Measurements from ENCODE around the gene HIP1R. TPM values are rescaled to one million over a fixed set of nuclear protein-coding genes. Genes with fewer than 3 reads are reported as not detected.

The HIP1R gene
- total RNA-seq, 1 donor from 2014 or later: 26.6 TPM

DNA sequence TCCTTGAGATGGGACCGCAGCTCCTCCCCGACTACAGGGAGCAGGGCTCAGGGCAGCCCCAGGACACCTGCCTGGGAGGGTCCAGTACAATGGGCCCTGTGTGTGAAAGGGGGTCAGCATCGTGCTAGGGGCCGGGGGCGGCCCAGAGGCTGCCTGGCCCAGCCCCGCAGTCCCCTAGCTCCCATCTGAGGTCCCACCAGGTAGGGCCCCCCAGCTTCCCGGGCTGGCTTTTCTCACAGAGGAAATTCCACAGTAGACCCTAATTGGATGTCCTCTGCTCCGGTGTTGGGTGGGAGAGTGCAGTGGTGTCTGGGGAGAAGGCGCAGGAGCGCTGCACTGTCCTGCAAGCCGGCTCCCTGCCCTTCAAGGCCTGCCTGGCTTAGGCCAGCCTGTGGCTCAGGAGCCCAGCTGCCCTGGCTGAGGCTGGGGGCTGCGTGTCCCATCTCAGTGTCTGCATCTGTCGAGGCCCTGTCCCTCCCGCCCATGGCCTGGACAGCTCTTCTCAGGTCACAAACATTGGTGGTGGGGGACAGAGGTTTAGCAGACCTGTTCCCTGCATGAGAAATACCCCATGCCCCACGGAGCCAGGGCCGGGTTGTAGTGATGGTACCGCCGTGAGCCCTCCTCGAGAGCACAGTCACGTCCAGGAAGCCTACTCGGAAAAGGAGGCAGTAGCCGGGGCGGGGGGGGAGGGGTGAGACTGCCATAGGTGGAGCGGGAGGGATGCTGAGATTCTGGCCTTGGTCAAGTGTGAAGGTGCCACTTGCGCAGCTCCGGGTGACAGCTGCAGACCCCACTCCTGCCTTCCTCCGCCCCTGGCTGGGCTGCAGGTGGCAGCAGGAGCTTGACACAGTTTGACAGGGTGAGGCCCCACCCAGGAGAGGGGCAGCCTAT, 11.6 kb downstream of the HIP1R start:
- H3K4me3 Mint-ChIP-seq: no peak overlapping the region

GRCh38 chr12:122847516-122847836, 12.2 kb downstream of the HIP1R start:
- intact Hi-C loops (cut with micrococcal nuclease): no loop called here
- Mint-ChIP-seq H3K4me1 (ENCODE audit: low read depth) (no peaks in the 10 kb centered on the region), H3K27ac (no peak overlapping the region), H3K4me3 (no peak overlapping the region), H3K9me3 (no peaks in the 10 kb centered on the region), H3K27me3 (ENCODE audit: insufficient read depth) (no peaks in the 10 kb centered on the region), H3K36me3 (ENCODE audit: low read depth) (no peaks in the 10 kb centered on the region)
- DNase-seq (ENCODE audit: low spot score): no peak

More for the DNA sequence above, 11.6 kb downstream of the HIP1R start:
- DNase-seq (ENCODE audit: low spot score): no peak
- Mint-ChIP-seq H3K9me3 (no peaks in the 10 kb centered on the region), H3K27me3 (ENCODE audit: insufficient read depth) (no peaks in the 10 kb centered on the region), H3K27ac (no peak overlapping the region), H3K4me1 (ENCODE audit: low read depth) (no peaks in the 10 kb centered on the region), H3K36me3 (ENCODE audit: low read depth) (no peaks in the 10 kb centered on the region)
- intact Hi-C loops (cut with micrococcal nuclease): no loop called here

DNA sequence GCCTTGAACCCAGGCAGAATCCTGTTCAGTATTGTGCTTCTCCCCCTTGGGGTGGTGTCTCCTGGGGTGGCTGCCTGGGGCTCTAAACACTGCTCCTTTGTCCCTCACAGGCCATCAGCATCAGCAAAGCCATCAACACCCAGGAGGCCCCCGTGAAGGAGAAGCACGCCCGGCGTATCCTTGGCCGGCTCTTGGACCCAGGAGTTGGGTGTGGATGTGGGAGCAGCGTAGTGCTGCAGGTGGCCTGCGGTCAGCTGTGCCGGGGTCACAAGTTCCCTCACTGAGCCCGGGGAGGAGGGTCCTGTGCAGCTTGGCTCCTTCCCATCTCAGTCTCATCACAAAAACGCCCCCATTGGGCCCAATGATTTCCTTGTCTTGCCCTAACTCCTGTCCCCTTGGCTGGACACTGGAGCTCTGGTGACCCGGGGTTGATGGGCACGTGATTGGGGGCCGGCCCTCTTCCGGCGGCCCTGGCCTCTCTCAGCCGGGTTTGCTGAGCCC, 12.7 kb downstream of the HIP1R start:
- Mint-ChIP-seq H3K9me3 (no peaks in the 10 kb centered on the region), H3K4me1 (ENCODE audit: low read depth) (no peaks in the 10 kb centered on the region), H3K27ac (no peak overlapping the region), H3K4me3 (no peak overlapping the region), H3K27me3 (ENCODE audit: insufficient read depth) (no peaks in the 10 kb centered on the region), H3K36me3 (ENCODE audit: low read depth) (no peaks in the 10 kb centered on the region)
- intact Hi-C loops (cut with micrococcal nuclease): no loop called here
- no peak for DNase-seq (ENCODE audit: low spot score)

- no peak overlapping the region for H3K4me3 Mint-ChIP-seq
- DNase-seq (ENCODE audit: low spot score): no peak
- H3K4me1 Mint-ChIP-seq (ENCODE audit: low read depth): no peaks in the 10 kb centered on the region
- no peak overlapping the region for H3K27ac Mint-ChIP-seq
- no peaks in the 10 kb centered on the region for H3K27me3 Mint-ChIP-seq (ENCODE audit: insufficient read depth)
- H3K36me3 Mint-ChIP-seq (ENCODE audit: low read depth): no peaks in the 10 kb centered on the region
- no peaks in the 10 kb centered on the region for H3K9me3 Mint-ChIP-seq
- intact Hi-C loops (cut with micrococcal nuclease): no loop called here
Measured at GRCh38 chr12:122848471-122849351, 13.5 kb downstream of the HIP1R start.

DNA sequence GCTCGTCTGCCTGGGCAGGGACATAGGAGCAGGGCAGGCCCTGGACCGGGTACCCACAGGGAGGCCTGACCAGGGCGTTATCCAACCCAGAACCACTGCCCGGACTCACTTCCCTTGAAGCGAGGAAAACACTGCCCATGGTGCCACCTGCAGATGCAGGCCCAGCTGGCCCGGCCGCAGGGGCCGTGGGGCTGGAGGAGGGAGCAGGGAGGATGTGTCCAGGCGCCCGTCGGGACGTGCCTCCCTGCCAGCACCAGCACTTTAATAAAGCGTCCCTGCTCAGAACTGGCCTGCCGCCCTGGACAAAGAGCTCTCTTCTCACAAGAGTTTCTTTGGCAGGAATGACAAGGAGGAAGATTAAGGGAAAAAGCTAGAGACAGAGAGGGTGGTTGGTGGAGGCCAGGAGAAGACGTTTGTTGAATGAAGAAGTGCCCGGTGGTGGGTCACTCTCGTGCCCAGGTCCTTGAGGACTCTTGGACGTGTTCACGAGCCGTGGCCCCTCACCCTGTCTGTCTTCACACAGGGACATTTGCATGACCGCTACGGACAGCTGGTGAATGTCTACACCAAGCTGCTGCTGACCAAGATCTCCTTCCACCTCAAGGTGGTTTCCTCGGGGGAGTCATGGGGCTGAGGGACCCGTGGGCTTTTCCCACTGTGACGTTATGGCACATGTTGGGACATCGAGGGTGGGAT, 14.2 kb downstream of the HIP1R start:
- no peak for DNase-seq (ENCODE audit: low spot score)
- no peaks in the 10 kb centered on the region for H3K9me3 Mint-ChIP-seq
- H3K4me3 Mint-ChIP-seq: no peak overlapping the region
- H3K27ac Mint-ChIP-seq: no peak overlapping the region
- H3K4me1 Mint-ChIP-seq (ENCODE audit: low read depth): no peaks in the 10 kb centered on the region
- no peaks in the 10 kb centered on the region for H3K36me3 Mint-ChIP-seq (ENCODE audit: low read depth)
- intact Hi-C loops (cut with micrococcal nuclease): no loop called here
- H3K27me3 Mint-ChIP-seq (ENCODE audit: insufficient read depth): no peaks in the 10 kb centered on the region

GRCh38 chr12:122850048-122850445, 14.8 kb downstream of the HIP1R start:
- Mint-ChIP-seq H3K9me3 (no peaks in the 10 kb centered on the region), H3K27me3 (ENCODE audit: insufficient read depth) (no peaks in the 10 kb centered on the region), H3K4me3 (no peak overlapping the region), H3K4me1 (ENCODE audit: low read depth) (no peaks in the 10 kb centered on the region), H3K36me3 (ENCODE audit: low read depth) (no peaks in the 10 kb centered on the region), H3K27ac (no peak overlapping the region)
- intact Hi-C loops (cut with micrococcal nuclease): no loop called here
- DNase-seq (ENCODE audit: low spot score): no peak

GRCh38 chr12:122850695-122851350, 15.6 kb downstream of the HIP1R start:
- Mint-ChIP-seq H3K9me3 (no peaks in the 10 kb centered on the region), H3K27me3 (ENCODE audit: insufficient read depth) (no peaks in the 10 kb centered on the region), H3K4me3 (no peak overlapping the region), H3K27ac (no peak overlapping the region), H3K36me3 (ENCODE audit: low read depth) (no peaks in the 10 kb centered on the region), H3K4me1 (ENCODE audit: low read depth) (no peaks in the 10 kb centered on the region)
- DNase-seq (ENCODE audit: low spot score): no peak
- intact Hi-C loops (cut with micrococcal nuclease): no loop called here

GRCh38 chr12:122851820-122852219, 16.6 kb downstream of the HIP1R start:
- H3K36me3 Mint-ChIP-seq (ENCODE audit: low read depth): no peaks in the 10 kb centered on the region
- intact Hi-C loops (cut with micrococcal nuclease): no loop called here
- no peaks in the 10 kb centered on the region for H3K27me3 Mint-ChIP-seq (ENCODE audit: insufficient read depth)
- DNase-seq (ENCODE audit: low spot score): no peak
- no peaks in the 10 kb centered on the region for H3K4me1 Mint-ChIP-seq (ENCODE audit: low read depth)
- H3K9me3 Mint-ChIP-seq: no peaks in the 10 kb centered on the region
- H3K4me3 Mint-ChIP-seq: no peak overlapping the region
- H3K27ac Mint-ChIP-seq: no peak overlapping the region

GRCh38 chr12:122852336-122853275, 17.3 kb downstream of the HIP1R start:
- H3K27ac Mint-ChIP-seq: no peak overlapping the region
- intact Hi-C loops (cut with micrococcal nuclease): no loop called here

DNA sequence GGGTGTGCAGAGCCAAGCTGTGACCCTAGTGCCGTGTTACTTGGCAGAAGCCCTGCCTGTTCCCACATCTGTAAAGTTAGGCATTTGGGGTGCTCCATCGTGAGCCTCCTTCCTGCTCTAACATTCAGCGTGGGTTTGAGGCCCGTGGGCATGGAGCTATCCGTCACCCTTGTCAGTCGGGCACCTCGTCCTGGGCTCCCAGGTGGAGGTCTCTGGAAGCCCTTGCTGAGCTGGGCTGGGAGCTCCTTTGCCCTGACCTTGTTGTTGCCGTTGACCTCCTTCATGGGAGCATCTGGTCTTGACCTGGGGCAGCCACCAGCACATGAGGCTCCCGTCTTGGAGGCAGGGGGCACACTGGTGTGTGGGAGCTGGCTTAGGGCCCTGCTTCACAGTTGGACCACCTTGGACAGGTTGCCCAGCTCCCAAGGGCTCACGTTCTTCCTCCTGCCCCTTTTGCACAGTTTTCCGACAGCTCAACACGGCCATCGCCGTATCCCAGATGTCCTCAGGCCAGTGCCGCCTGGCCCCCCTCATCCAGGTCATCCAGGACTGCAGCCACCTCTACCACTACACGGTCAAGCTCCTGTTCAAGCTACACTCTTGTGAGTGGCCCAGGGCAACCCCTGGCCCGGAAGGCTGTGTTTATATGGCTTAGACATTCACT, 18.5 kb downstream of the HIP1R start:
- Mint-ChIP-seq H3K36me3 (ENCODE audit: low read depth) (peaks cover 3% of the 10 kb centered on the region), H3K4me3 (no peak overlapping the region), H3K4me1 (ENCODE audit: low read depth) (no peaks in the 10 kb centered on the region), H3K27me3 (ENCODE audit: insufficient read depth) (no peaks in the 10 kb centered on the region), H3K9me3 (no peaks in the 10 kb centered on the region), H3K27ac (no peak overlapping the region)
- intact Hi-C loops (cut with micrococcal nuclease): no loop called here
- DNase-seq (ENCODE audit: low spot score): no peak

More at GRCh38 chr12:122852336-122853275, 17.3 kb downstream of the HIP1R start:
- H3K27me3 Mint-ChIP-seq (ENCODE audit: insufficient read depth): no peaks in the 10 kb centered on the region
- DNase-seq (ENCODE audit: low spot score): no peak
- peaks cover 3% of the 10 kb centered on the region for H3K36me3 Mint-ChIP-seq (ENCODE audit: low read depth)
- no peaks in the 10 kb centered on the region for H3K4me1 Mint-ChIP-seq (ENCODE audit: low read depth)
- no peak overlapping the region for H3K4me3 Mint-ChIP-seq
- H3K9me3 Mint-ChIP-seq: no peaks in the 10 kb centered on the region

DNA sequence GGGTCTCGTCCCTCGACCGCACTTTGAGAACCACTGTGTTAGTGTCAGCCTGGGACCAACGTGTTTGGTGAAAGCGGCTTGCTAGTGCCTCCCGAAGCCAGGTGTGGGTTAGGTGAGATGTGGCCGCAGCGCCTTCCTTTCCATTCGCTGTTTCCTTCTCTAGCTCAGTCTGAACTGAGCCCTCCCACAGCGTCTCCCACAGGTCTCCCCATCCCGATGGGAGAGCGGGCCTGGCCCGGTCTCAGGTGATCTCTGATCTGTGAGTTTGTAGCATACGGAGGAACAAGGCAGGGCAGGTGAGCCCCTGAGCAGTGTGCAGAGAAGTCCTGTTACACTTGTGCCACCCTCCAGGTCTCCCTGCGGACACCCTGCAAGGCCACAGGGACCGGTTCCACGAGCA, 19.3 kb downstream of the HIP1R start:
- intact Hi-C loops (cut with micrococcal nuclease): no loop called here
- no peaks in the 10 kb centered on the region for H3K4me1 Mint-ChIP-seq (ENCODE audit: low read depth)
- H3K36me3 Mint-ChIP-seq (ENCODE audit: low read depth): peaks cover 3% of the 10 kb centered on the region
- no peaks in the 10 kb centered on the region for H3K9me3 Mint-ChIP-seq
- DNase-seq (ENCODE audit: low spot score): no peak
- H3K4me3 Mint-ChIP-seq: no peak overlapping the region
- no peaks in the 10 kb centered on the region for H3K27me3 Mint-ChIP-seq (ENCODE audit: insufficient read depth)
- no peak overlapping the region for H3K27ac Mint-ChIP-seq
